ENCODE results near the gene PRRX2.

PRRX2 gene

GRCh38 chr9:129732946-129733631 is 67.6 kb downstream of the PRRX2 start:
- TF ChIP-seq POLR2AphosphoS5 (IDR thresholded peaks at IDR 0.05; ENCODE audit: low read depth, low read length) (no peak), FOXP2 (optimal IDR thresholded peaks at IDR 0.05; ENCODE audit: borderline replicate concordance, extremely low read depth, extremely low read length, insufficient read depth) (no peak), TAF1 (IDR thresholded peaks at IDR 0.05; ENCODE audit: borderline replicate concordance, insufficient read depth, low read length) (no peak), SIN3A (IDR thresholded peaks at IDR 0.05; ENCODE audit: borderline replicate concordance, insufficient read depth, low read length) (no peak)
- TF ChIP-seq, protein P1, sequence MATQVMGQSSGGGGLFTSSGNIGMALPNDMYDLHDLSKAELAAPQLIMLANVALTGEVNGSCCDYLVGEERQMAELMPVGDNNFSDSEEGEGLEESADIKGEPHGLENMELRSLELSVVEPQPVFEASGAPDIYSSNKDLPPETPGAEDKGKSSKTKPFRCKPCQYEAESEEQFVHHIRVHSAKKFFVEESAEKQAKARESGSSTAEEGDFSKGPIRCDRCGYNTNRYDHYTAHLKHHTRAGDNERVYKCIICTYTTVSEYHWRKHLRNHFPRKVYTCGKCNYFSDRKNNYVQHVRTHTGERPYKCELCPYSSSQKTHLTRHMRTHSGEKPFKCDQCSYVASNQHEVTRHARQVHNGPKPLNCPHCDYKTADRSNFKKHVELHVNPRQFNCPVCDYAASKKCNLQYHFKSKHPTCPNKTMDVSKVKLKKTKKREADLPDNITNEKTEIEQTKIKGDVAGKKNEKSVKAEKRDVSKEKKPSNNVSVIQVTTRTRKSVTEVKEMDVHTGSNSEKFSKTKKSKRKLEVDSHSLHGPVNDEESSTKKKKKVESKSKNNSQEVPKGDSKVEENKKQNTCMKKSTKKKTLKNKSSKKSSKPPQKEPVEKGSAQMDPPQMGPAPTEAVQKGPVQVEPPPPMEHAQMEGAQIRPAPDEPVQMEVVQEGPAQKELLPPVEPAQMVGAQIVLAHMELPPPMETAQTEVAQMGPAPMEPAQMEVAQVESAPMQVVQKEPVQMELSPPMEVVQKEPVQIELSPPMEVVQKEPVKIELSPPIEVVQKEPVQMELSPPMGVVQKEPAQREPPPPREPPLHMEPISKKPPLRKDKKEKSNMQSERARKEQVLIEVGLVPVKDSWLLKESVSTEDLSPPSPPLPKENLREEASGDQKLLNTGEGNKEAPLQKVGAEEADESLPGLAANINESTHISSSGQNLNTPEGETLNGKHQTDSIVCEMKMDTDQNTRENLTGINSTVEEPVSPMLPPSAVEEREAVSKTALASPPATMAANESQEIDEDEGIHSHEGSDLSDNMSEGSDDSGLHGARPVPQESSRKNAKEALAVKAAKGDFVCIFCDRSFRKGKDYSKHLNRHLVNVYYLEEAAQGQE (IDR thresholded peaks at IDR 0.05; ENCODE audit: insufficient read depth in 1 of 2, low read depth in 2 of 2, low read length in 2 of 2) = no peak

DNA sequence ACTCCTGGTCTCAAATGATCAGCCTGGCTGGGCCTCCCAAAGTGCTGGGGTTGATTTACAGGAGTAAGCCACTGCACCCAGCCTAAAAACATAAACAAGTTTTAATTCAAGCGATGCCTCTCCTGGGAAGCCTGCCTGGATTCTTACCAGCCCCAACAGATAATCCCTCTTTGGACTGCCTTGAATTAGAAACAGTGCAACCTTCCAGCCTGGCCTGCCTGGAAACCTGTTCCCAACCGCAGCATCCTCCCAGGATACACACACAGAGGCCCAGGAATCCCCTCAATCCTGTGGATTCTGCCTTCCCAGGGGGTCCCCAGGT is 68.1 kb downstream of the PRRX2 start:
- no peak for TF ChIP-seq POLR2AphosphoS5 (IDR thresholded peaks at IDR 0.05; ENCODE audit: low read depth, low read length)
- no peak for TF ChIP-seq TAF1 (IDR thresholded peaks at IDR 0.05; ENCODE audit: borderline replicate concordance, insufficient read depth, low read length)
- TF ChIP-seq FOXP2 (optimal IDR thresholded peaks at IDR 0.05; ENCODE audit: borderline replicate concordance, extremely low read depth, extremely low read length, insufficient read depth) = no peak
- no peak for TF ChIP-seq SIN3A (IDR thresholded peaks at IDR 0.05; ENCODE audit: borderline replicate concordance, insufficient read depth, low read length)
- TF ChIP-seq, protein P1 (IDR thresholded peaks at IDR 0.05; ENCODE audit: insufficient read depth in 1 of 2, low read depth in 2 of 2, low read length in 2 of 2) = no peak

- no peak for TF ChIP-seq FOXP2 (optimal IDR thresholded peaks at IDR 0.05; ENCODE audit: borderline replicate concordance, extremely low read depth, extremely low read length, insufficient read depth)
- TF ChIP-seq SIN3A (IDR thresholded peaks at IDR 0.05; ENCODE audit: borderline replicate concordance, insufficient read depth, low read length) = no peak
- no peak for TF ChIP-seq POLR2AphosphoS5 (IDR thresholded peaks at IDR 0.05; ENCODE audit: low read depth, low read length)
- no peak for TF ChIP-seq TAF1 (IDR thresholded peaks at IDR 0.05; ENCODE audit: borderline replicate concordance, insufficient read depth, low read length)
- TF ChIP-seq, protein P1 (IDR thresholded peaks at IDR 0.05; ENCODE audit: insufficient read depth in 1 of 2, low read depth in 2 of 2, low read length in 2 of 2) = no peak
Measured at GRCh38 chr9:129735546-129735945, 70.1 kb downstream of the PRRX2 start.

DNA sequence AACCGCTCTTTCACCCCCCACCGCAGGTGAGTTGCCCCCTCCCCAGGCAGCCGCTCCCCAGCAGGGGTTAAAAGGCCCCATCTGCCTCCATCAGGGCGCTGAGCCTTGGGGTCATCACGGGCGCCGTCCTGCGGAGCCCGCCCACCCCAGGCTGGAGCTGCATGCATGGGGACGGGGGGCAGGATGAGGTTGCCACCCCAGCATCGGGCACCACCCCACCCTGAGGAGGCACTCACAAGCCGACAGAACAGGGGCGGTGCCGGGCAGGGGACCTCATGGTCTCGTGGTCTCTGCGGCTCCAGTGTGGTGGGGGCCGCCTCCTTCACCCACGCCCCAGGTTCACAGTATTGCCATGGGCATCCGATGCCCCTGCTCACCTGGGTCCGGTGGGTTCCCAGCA is 70.9 kb downstream of the PRRX2 start:
- TF ChIP-seq TAF1 (IDR thresholded peaks at IDR 0.05; ENCODE audit: borderline replicate concordance, insufficient read depth, low read length) (no peak), FOXP2 (optimal IDR thresholded peaks at IDR 0.05; ENCODE audit: borderline replicate concordance, extremely low read depth, extremely low read length, insufficient read depth) (no peak), SIN3A (IDR thresholded peaks at IDR 0.05; ENCODE audit: borderline replicate concordance, insufficient read depth, low read length) (no peak), POLR2AphosphoS5 (IDR thresholded peaks at IDR 0.05; ENCODE audit: low read depth, low read length) (no peak)
- TF ChIP-seq, protein P1 (IDR thresholded peaks at IDR 0.05; ENCODE audit: insufficient read depth in 1 of 2, low read depth in 2 of 2, low read length in 2 of 2) = no peak

All from PFSK-1 (cell line).